Globus pallidus (tissue), 1 donor: ENCODE data around the gene PTCRA.
"Not testable (repeated sequence)": the region's sequence is repeated elsewhere in the genome, so short reads cannot be mapped to it uniquely, and the experiment has no call there.

Source experiments
- DNase-seq: peaks from one replicate; pipeline ENCODE4 v3.0.0-alpha.2; 2015; ENCODE audit warnings: low spot score

PTCRA gene

GRCh38 chr6:42915732-42916131 lies at the start of gene PTCRA:
Gene PTCRA (plus strand): TSS chr6:42916053. CDS start chr6:42916070, 17 bp downstream.
- no peak for DNase-seq

DNA sequence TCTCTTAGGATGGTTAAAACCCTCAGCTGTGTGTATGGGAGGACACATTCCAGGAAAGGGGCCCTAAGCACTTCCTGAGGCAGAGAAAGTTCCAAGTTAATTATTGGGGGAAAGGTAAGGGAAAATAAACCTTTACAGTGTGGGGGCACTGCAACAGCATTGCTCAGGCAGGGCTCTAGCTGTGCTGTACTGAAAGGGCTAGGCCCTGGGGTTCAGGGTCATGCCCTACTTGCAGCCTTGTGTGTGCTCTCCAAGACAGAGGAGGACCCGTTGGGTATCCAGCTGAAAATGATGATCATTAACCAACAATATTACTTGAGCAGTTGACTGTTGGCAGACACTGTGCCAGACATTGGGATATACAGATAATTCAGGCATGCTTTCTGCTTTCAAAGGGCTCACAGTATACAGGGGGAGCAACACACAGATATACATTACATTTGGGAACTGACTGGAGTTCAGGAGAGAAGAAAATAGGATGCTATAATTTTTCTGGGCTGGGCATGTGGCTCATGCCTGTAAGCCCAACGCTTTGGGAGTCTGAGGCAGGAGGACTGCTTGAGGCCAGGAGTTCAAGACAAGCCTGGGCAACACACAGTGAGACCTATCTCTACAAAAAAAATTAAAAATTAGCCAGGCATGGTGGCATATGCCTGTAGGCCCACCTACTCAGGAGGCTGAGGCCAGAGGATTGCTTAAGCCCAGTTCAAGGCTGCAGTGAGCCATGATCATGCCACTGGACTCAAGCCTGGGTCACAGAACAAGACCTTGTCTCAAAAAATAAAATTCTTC lies 45.5 kb upstream of the PTCRA start:
- DNase-seq: no peak

GRCh38 chr6:42871711-42872110 lies 44.1 kb upstream of the PTCRA start:
- DNase-seq: no peak

DNA sequence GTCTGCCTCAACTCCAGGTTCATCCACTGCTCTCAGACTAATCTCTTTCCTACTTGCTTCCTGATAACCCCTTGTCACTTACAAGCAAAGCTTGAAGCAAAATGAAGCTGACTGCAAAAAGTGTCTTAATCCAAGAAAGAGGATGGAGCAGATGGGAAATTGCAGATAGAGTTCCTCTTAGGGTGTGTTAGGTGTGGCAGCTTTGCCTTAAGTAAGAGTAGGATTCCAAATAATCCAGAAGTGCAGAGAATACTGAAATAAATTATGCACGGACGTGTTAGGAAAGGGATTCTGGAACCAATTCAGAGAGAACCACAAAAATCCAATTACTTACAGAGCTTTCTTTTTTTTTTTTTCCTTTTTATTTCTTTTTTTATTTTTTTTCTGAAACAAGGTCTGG lies 42.5 kb upstream of the PTCRA start:
- no peak for DNase-seq

DNA sequence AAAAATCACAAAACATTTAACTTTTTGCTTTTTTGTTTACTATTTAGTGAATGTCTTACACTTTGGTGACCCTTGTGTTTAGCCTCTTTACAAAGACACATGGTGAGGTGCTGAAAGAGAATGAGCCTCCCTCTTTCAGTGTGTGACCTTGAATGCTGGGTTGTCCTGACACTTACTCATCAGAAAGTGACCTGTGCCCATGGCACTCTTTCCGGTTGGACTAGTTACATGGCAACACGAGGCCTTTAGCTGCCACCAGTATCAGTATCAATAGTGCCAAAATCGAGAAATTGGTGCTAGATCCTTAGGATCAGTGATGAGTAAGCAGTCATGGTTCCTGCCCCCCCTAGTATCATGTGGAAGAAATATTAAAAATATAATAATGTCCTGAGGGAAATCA lies 38.2 kb upstream of the PTCRA start:
- no peak for DNase-seq

DNA sequence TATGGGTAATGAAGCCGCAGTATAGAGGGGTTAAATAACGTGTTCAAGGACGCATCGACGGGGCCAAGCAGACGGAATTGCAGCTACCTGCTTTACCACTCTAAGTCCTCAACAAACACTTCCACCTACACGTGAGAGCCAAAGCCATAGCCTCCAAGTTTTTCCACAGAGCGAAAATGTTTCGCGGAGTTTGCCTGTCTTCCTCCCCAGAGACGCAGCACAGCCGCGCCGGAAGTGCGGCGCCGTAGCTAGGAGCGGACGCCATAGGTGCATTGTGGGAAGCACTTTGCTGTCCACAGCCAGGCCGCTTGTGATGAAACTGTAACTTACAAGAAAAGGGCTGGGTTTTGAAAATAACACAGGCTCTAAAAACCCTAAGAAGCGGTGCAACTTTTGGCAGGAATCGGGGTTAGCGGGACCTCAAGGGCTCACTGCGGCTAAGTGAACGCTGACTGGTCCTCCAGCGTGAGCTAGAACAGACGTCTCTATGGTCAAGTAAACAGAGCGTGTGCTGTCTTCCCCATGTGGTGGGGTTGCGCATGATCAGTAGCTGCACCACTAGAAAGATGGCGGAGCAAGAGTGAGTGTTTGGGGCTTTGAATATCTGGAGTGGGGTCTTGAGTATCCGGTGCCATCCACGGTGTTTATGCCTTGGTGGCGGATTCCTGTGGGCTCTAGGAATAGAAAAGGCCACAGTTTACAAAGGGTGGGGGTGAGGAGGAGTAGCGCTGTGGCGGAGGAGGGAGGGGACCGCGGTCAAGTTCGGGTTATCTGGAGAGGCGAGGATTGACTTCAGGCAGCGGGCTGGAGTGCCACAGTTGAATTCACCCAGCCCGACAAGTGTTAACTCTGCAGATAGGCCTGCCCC lies 36.2 kb upstream of the PTCRA start, which contains the start of gene RPL7L1:
TSS of gene RPL7L1 (plus strand) at position 245 of the 868 bp plus-strand sequence. CDS start at position 540, 295 bp downstream.
- DNase-seq: peak; percentile 93

DNA sequence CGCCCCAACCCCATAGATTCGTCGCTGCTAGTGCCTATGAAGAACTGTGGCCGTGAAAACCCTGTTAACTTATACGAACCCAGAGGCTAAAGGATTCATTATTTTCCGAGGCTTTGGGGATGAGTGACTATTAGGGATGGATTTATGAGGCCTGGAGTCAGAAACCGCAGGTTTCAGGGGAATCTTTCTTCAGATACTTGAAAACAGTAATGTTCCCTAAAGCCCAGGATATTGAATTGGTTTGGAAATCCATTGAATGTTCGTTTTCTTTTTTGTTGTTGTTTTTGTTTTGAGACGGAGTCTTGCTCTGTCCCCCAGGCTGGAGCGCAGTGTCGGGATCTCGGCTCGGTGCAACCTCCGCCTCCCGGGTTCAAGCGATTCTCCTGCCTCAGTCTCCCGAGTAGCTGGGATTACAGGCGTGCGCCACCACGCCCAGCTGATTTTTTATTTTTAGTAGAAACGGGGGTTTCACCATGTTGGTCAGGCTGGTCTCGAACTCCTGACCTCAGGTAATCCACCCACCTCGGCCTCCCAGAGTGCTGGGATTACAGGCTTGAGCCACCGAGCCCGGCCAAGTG lies 35.5 kb upstream of the PTCRA start:
- not testable (repeated sequence) for DNase-seq

- DNase-seq: not testable (repeated sequence)
Measured at GRCh38 chr6:42880871-42881270, 35.0 kb upstream of the PTCRA start.

- DNase-seq: no peak
Measured at GRCh38 chr6:42885702-42886101, 30.2 kb upstream of the PTCRA start.

DNA sequence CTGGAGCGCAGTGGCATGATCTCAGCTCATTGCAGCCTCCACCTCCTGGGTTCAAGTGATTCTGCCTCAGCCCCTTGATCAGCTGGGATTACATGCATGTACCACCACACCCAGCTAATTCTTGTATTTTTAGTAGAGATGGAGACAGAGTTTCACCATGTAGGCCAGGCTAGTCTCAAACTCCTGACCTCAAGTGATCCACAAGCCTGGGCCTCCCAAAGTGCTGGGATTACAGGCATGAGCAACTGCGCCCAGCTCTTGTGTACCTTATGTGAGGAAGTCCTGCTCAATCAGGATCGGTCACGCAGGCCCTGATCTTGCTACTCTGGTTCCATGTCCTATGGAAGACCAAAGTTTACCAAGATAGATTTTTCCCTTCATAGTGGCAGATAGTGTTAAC lies 27.7 kb upstream of the PTCRA start:
- DNase-seq: not testable (repeated sequence)

DNA sequence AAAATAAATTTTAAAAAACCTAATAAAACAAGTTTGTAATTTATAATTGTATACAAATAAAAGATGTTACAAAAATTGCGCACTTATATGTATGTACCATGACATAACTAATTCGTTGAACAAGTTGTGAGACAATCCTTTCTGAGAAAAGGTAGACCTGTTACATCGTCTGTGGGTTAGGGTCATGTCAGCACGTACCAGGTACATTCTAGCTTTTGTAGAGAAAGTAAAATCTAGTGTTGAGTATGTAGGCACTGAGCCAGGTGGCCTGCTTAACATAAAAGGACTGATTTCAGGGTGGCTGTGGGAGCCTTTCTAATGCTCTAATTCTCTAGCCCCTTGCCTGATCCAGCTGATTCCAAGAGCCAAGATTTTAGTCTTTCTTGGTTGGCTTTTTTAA lies 26.0 kb upstream of the PTCRA start:
- no peak for DNase-seq

GRCh38 chr6:42890311-42891198 lies 25.3 kb upstream of the PTCRA start:
- DNase-seq: peak; percentile 94

DNA sequence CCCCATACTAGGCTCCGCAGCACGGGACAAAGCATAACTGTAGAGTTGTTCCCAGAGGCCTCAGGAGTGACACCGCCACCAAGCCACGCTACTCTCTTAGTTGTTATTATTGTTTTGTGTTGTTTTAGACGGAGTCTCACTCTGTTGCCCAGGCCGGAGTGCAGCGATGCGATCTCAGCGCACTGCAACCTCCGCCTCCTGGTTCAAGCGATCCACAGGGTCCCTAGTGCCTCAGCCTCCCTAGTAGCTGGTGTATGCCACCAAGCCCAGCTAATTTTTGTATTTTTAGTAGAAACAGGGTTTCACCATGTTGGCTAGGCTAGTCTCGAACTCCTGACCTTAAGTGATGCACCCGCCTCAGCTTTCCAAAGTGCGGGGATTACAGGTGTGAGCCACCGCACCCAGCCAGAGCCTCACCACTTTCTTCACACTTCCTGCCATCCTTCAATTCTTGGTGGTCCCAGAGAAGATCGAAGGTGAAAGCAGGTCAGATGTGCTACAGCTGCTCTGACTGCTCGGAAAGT lies 24.6 kb upstream of the PTCRA start:
- no peak for DNase-seq

GRCh38 chr6:42894041-42894828 lies 21.6 kb upstream of the PTCRA start:
- not testable (repeated sequence) for DNase-seq

- DNase-seq: no peak
Measured at GRCh38 chr6:42896178-42896719, 19.6 kb upstream of the PTCRA start.

- DNase-seq: peak; percentile 67
Measured at GRCh38 chr6:42898891-42899361, 16.9 kb upstream of the PTCRA start.

DNA sequence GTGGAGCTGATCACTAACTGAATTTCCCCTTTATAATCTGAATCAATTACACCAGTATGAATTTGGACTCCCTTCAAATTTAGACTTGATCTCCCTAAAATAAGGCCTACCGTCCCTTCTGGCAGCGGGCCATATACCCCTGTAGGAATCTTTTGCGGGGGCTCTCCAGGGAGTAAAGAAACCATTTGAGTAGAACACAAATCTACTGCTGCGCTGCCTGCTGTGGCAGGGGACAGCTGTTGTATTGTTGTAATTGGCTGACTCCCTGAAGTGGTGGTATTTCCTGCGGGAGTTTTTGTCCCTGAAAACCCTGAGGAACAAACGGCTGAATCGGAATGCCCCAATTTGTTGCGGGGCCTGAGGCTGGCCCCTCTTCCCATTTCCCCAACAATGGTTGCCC lies 16.0 kb upstream of the PTCRA start:
- DNase-seq: no peak

GRCh38 chr6:42901538-42901957 lies 14.3 kb upstream of the PTCRA start:
- DNase-seq: peak; percentile 78

DNA sequence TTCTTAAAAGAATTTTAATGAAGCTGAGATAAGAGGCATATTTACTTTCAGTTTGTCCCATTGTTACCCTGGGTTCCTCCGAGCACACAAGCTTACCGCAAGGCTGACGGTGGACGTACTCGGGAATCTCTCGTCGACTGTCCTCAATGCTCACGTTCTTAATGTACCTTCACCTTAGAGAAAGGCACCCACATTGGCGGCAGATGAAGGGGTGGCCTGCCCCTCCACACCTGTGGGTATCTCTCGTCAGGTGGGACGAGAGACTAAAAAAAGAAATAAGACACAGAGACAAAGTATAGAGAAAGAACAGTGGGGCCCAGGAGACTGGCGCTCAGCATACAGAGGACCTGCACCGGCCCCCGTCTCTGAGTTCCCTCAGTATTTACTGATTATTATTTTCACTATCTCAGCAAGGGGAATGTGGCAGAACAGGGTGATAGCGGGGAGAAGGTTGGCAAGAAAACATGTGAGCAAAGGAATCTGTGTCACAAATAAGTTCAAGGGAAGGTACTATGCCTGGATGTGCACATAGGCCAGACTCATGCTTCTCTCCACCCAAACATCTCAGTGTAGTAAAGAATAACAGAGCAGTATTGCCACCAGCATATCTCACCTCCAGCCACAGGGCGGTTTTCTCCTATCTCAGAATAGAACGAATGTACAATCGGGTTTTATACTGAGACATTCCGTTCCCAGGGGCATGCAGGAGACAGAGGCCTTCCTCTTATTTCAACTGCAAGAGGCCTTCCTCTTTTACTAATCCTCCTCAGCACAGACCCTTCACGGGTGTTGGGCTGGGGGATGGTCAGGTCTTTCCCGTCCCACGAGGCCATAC lies 13.2 kb upstream of the PTCRA start:
- not testable (repeated sequence) for DNase-seq
